PFSK-1 (cell line): ENCODE results near the gene RELA.
A peak's percentile ranks its signal among the peaks of the same experiment; 100 is the strongest.

Experiments used
- POLR2AphosphoS5 ChIP-seq: IDR thresholded peaks from 2 replicates; pipeline ENCODE4 v1.6.1; 2012; ENCODE audit warnings: low read depth, mild to moderate bottlenecking, control low read depth, low read length, moderate library complexity
- REST ChIP-seq, 2 experiments: IDR thresholded peaks; 2 replicates each; pipeline versions ENCODE4 v1.6.1 to v1.8.0; 2011 to 2012; ENCODE audit warnings: low read depth in 2 of 2, low read length in 2 of 2, control low read depth in 1 of 2, inconsistent platforms in 1 of 2, mild to moderate bottlenecking in 1 of 2, moderate library complexity in 1 of 2; ENCODE audit not compliant: insufficient read depth in 1 of 2
- SIN3A ChIP-seq: IDR thresholded peaks from 2 replicates; pipeline ENCODE4 v1.6.1; 2012; ENCODE audit warnings: mild to moderate bottlenecking, low read length, moderate library complexity, borderline replicate concordance; ENCODE audit not compliant: insufficient read depth
- TAF1 ChIP-seq: IDR thresholded peaks from 2 replicates; pipeline ENCODE4 v1.6.1; 2012; ENCODE audit warnings: low read length, control low read depth, borderline replicate concordance; ENCODE audit not compliant: insufficient read depth

GRCh38 chr11:65609229-65609628 lies 53.5 kb downstream of the RELA start:
- TF ChIP-seq SIN3A (no peak), POLR2AphosphoS5 (0 out of 2 replicates have a peak, but pooled peaks have one; percentile 17), TAF1 (no peak), REST (IDR thresholded peaks at IDR 0.05; ENCODE audit: insufficient read depth in 1 of 2, low read depth in 2 of 2, low read length in 2 of 2) (no peak)
